Renal pelvis (tissue), 12 donors: ENCODE measurements around the gene ZBTB40. TPM values are rescaled to one million over a fixed set of nuclear protein-coding genes. Genes with fewer than 3 reads are reported as not detected.
A peak's percentile ranks its signal among the peaks of the same experiment; 100 is the strongest.

Experiments
- DNase-seq: peaks from one replicate; pipeline ENCODE4 v3.0.0-alpha.2; 2013
- long read RNA-seq, 16 experiments: transcript quantifications; one replicate each; lab custom pipeline, GENCODE V29; 2026
- polyA plus RNA-seq, 3 donors: library from polyadenylated mRNA; unstranded; fragments of 120-200 nt; gene quantifications; one replicate each; pipeline ENCODE4 v1.2.1, GENCODE V29; 2013; ENCODE audit not compliant: insufficient read length in 3 of 3

Gene ZBTB40, protein sequence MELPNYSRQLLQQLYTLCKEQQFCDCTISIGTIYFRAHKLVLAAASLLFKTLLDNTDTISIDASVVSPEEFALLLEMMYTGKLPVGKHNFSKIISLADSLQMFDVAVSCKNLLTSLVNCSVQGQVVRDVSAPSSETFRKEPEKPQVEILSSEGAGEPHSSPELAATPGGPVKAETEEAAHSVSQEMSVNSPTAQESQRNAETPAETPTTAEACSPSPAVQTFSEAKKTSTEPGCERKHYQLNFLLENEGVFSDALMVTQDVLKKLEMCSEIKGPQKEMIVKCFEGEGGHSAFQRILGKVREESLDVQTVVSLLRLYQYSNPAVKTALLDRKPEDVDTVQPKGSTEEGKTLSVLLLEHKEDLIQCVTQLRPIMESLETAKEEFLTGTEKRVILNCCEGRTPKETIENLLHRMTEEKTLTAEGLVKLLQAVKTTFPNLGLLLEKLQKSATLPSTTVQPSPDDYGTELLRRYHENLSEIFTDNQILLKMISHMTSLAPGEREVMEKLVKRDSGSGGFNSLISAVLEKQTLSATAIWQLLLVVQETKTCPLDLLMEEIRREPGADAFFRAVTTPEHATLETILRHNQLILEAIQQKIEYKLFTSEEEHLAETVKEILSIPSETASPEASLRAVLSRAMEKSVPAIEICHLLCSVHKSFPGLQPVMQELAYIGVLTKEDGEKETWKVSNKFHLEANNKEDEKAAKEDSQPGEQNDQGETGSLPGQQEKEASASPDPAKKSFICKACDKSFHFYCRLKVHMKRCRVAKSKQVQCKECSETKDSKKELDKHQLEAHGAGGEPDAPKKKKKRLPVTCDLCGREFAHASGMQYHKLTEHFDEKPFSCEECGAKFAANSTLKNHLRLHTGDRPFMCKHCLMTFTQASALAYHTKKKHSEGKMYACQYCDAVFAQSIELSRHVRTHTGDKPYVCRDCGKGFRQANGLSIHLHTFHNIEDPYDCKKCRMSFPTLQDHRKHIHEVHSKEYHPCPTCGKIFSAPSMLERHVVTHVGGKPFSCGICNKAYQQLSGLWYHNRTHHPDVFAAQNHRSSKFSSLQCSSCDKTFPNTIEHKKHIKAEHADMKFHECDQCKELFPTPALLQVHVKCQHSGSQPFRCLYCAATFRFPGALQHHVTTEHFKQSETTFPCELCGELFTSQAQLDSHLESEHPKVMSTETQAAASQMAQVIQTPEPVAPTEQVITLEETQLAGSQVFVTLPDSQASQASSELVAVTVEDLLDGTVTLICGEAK
- 10 to 100 TPM; 19.0 to 23.6 (median 23.3) TPM for polyA plus RNA-seq
- long read RNA-seq, donor 1, full-length matches to known transcripts = 1 of 1 reads
- long read RNA-seq, donor 1, partial matches to known transcripts = 0 of 1 reads
- long read RNA-seq, donor 1, other reads (novel, unspliced or antisense) = 0 of 1 reads
- long read RNA-seq, donor 2 = 0 reads
- long read RNA-seq, donor 3, partial matches to known transcripts = 9 of 9 reads
- long read RNA-seq, donor 3, other reads (novel, unspliced or antisense) = 0 of 9 reads
- long read RNA-seq, donor 4 = 0 reads
- long read RNA-seq, donor 5 = 0 reads
- long read RNA-seq, donor 6 = 0 reads
- long read RNA-seq, donor 7, partial matches to known transcripts = 8 of 8 reads
- long read RNA-seq, donor 7, other reads (novel, unspliced or antisense) = 0 of 8 reads
- long read RNA-seq, donor 8 = 0 reads
- long read RNA-seq, donor 9 = 0 reads
- long read RNA-seq, donor 10, partial matches to known transcripts = 6 of 6 reads
- long read RNA-seq, donor 10, other reads (novel, unspliced or antisense) = 0 of 6 reads
- long read RNA-seq, donor 11 = 0 reads
- long read RNA-seq, donor 12 = 0 reads
- long read RNA-seq, donor 13, full-length matches to known transcripts = 1 of 1 reads
- long read RNA-seq, donor 13, partial matches to known transcripts = 0 of 1 reads
- long read RNA-seq, donor 13, other reads (novel, unspliced or antisense) = 0 of 1 reads
- long read RNA-seq, donor 14 = 0 reads
- long read RNA-seq, donor 15 = 0 reads
- long read RNA-seq, donor 16 = 0 reads

DNA sequence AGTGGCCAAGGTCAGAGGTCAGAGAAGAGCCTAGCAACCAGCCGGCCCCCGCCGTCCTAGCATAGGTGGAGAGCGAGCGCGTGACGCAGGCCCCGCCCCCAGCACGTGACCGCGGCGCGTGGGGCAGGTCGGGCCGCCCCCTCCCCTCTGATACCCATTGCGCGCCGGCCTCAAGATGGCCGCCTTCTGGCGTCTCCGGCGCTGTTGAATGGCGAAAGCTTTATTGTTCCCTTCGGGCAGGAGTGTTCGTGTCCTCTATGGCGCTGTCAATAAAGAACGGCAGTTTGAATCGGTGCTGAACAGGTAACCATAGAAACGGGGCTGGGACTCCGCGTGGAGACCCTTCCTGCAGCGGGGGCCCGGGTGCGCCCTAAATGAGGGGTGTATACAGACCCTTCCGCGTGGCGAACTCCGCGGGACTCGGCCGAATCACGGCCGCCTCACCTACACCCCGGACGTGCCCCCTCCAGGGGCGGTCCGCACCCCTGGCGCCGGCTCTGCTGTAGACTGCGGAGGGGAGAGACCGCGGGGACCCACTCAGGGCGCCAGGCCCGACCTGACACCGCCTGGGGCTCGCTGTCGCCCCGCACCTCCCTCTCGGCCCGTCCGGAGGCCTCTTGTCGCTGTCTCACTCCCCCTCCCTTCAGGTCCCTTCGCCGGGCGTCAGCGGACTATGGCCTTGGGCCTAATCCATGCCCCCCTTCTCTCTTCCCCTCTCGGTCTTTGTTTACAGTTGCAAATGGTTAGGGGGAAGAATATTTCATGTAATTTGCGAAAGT, at the start of gene ZBTB40:
ZBTB40 (plus strand) TSS at position 150 of the 779 bp plus-strand sequence. CDS start 38,098 bp downstream, outside the sequence.
- peak; percentile 98 for DNase-seq

GRCh38 chr1:22402356-22403053, 49.1 kb upstream of the ZBTB40 start:
- DNase-seq = no peak

- DNase-seq = no peak
These were observed 47.2 kb upstream of the ZBTB40 start for GRCh38 chr1:22404486-22404885.

GRCh38 chr1:22406722-22407495, 44.7 kb upstream of the ZBTB40 start:
- DNase-seq = no peak

- DNase-seq = no peak
These were observed 43.4 kb upstream of the ZBTB40 start for GRCh38 chr1:22408230-22408629.

DNA sequence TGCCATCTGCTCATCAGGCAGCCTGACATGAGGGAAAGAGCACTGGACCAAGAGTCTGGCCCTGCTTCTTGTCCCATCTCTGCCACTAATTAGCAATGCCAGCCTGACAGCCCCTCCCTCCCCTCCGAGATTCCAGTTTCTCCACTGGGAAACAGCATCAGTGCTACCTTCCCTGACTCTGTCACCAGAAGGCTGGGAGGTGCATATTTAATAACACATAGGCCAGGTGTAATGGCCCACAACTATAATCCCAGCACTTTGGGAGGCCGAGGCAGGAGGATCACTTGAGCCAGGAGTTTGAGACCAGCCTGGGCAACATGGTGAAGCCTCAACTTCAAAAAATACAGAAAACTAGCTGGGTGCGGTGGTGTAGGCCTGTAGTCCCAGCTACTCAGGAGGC, 41.2 kb upstream of the ZBTB40 start:
- no peak for DNase-seq

DNA sequence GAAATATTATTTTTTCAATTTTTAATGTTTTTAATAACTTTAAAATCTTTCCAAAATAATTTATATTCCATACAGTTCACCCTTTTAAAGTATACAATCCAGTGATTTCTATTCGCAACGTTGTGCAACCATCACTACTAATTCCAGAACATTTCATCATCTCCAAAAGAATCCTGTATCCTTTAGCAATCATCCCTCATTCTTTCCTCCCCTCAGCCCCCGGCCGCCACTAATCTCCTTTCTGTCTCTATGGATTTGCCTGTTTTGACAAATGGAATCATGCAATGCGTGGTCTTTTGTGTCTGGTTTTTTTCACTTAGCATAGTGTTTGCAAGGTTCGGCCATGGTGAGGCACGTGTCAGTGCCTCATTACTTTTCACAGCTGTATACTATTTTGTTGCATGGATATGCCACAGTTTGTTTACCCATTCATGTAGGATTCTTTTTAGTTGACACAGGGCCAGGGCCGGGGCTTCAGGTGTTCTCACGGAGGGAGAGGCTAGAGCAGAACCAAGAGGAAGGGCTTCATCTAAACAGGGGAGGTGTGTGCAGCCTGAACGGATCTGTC, 40.6 kb upstream of the ZBTB40 start:
- DNase-seq = no peak

DNA sequence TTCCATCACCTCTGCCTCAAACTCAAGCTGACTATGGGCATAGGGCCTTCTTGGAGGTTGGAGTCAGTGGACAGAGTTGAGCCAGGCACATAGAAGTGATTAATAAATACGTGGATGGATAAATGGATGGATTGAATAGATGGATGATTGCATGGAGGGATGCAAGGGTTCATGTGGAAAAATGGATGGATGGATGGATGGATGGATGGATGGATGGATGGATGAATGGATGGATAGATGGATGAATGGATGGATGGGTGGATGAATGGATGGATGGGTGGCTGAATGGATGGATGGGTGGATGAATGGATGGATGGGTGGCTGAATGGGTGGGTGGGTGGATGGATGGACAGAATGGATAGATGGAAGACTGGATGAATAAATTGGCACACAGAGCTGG, 40.1 kb upstream of the ZBTB40 start:
- DNase-seq = no peak

GRCh38 chr1:22412932-22413727, 38.5 kb upstream of the ZBTB40 start:
- DNase-seq = no peak

- no peak for DNase-seq
These were observed 37.9 kb upstream of the ZBTB40 start for GRCh38 chr1:22413799-22414198.

- DNase-seq = peak; percentile 74
These were observed 37.4 kb upstream of the ZBTB40 start for GRCh38 chr1:22414244-22414751.

DNA sequence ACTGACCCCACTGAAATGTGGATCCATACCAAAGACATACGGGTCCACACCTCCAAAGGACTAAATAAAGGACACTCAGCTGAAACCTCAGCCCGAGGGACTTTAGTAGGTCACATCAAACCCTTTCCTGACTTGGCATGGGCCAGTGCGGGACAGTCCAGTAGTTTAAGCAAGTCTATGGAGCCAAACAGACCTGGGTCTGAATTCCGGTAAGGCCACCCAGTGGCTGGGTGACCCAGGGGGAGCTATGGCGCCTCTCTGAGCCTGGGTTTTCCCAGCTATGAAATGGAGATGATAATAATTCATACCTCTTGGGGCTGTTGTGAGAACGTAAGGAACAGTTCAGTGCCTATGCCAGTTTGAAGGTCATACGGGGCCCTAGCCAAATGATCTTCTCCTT, 36.2 kb upstream of the ZBTB40 start:
- no peak for DNase-seq

DNA sequence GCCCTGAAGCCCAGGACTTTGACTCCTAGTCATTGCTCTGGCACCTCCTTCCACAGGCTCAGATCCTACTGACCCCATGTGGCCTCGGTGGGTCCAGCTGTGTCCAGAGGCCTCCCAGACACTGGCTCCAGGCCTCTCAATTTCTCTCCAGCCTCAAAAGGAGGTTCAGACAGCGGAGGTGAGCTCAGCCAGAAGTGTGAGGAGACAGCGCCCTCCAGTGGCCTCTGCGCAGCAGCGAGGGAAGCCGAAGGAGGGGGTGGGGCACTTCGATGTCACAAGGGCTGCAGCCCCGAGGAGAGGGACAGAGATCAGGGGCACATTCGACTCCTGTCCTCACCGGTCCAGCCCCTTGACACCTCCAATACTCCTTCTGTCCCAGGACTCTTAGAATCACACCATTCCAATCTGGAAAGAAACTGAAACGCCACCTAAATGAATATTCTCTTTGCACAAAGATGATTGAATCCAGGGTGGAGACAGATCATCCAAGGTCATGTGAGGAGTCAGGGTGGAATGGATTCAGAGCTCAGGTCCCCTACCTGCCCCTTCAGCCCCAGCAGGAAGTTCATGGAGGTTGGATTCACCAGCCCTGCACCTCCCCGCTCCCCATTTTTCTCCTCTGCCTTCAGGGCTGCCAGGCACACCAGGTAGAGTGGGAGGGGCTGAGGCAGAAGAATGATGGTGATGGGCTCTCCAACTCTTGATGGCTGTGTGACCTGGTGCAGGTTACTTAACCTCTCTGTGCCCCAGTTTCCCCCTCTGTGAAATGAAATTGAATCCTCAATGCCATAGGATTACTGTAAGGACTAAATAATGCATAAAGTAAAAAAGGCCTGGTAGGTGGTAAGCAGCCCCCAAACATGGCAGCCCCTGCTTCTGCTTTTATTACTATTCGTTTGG, 34.8 kb upstream of the ZBTB40 start:
- peak; percentile 82 for DNase-seq

GRCh38 chr1:22417466-22417865, 34.2 kb upstream of the ZBTB40 start:
- no peak for DNase-seq

DNA sequence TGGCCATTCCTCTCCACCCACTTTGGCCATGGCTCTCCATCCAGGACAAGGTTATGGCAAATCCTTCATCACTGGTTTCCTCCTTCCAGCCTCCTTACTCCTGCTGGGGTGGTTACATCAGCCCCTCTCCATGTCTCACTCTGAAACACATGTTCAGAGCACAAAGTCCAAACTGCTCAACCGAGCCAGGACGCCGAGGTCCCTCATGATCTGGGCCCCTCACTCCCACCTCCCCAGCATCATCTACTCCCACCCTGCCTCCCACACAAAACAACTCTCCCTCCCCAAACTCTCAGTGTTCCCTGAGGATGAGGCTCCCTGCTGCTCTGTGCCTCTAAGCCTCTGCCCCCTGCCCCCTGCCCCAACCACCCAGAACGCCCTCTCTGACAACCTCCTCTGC, 33.3 kb upstream of the ZBTB40 start:
- DNase-seq = no peak
